H4 (cell line): ENCODE data around the gene ZNF23. TPM values are rescaled to one million over a fixed set of nuclear protein-coding genes. Genes with fewer than 3 reads are reported as not detected.

ENCODE experiments used
- DNase-seq: peaks from one replicate; pipeline ENCODE4 v3.0.0-alpha.2; 2015; ENCODE audit warnings: low spot score
- total RNA-seq: library from RNA; depleted of rRNA; stranded (reverse); fragments of >200 nt; shearing (Covaris generic); gene quantifications from 2 replicates; pipeline ENCODE4 v1.2.3, GENCODE V29; 2014

ZNF23 gene
- total RNA-seq, 1 experiment from 2014 or later: 9.0 TPM

GRCh38 chr16:71472051-71472450, 10.0 kb upstream of the ZNF23 start:
- no peak for DNase-seq

- DNase-seq: peak; percentile 10
Observed at GRCh38 chr16:71467810-71468209, 5.8 kb upstream of the ZNF23 start.

GRCh38 chr16:71464231-71464630, 2.2 kb upstream of the ZNF23 start:
- no peak for DNase-seq

GRCh38 chr16:71460941-71461340, 1.1 kb downstream of the ZNF23 start:
- DNase-seq: no peak

GRCh38 chr16:71460236-71460635, 1.8 kb downstream of the ZNF23 start:
- DNase-seq: no peak

- no peak for DNase-seq
Observed at GRCh38 chr16:71459510-71459909, 2.5 kb downstream of the ZNF23 start.

GRCh38 chr16:71456801-71457200, 5.2 kb downstream of the ZNF23 start:
- DNase-seq: no peak

- no peak for DNase-seq
Observed at GRCh38 chr16:71453036-71453435, 9.0 kb downstream of the ZNF23 start.

- DNase-seq: no peak
Observed at GRCh38 chr16:71449020-71449419, 13.0 kb downstream of the ZNF23 start.

GRCh38 chr16:71448274-71448866, 13.7 kb downstream of the ZNF23 start:
- DNase-seq: no peak

GRCh38 chr16:71443714-71444113, 18.3 kb downstream of the ZNF23 start:
- DNase-seq: no peak

- no peak for DNase-seq
Observed at GRCh38 chr16:71442051-71442440, 20.0 kb downstream of the ZNF23 start, which contains the start of gene TLE7. Gene TLE7 (minus strand): TSS chr16:71442054. CDS start chr16:71433324, 8,730 bp downstream.

GRCh38 chr16:71441348-71442050, 20.5 kb downstream of the ZNF23 start:
- no peak for DNase-seq

- DNase-seq: no peak
Observed at GRCh38 chr16:71440669-71441347, 21.2 kb downstream of the ZNF23 start.

- DNase-seq: no peak
Observed at GRCh38 chr16:71439523-71439922, 22.5 kb downstream of the ZNF23 start.

- DNase-seq: no peak
Observed at GRCh38 chr16:71436473-71436872, 25.6 kb downstream of the ZNF23 start.

- no peak for DNase-seq
Observed at GRCh38 chr16:71432906-71433305, 29.1 kb downstream of the ZNF23 start.

GRCh38 chr16:71431991-71432390, 30.1 kb downstream of the ZNF23 start:
- DNase-seq: no peak

- no peak for DNase-seq
Observed at GRCh38 chr16:71431176-71431575, 30.9 kb downstream of the ZNF23 start.

GRCh38 chr16:71430744-71431143, 31.3 kb downstream of the ZNF23 start:
- no peak for DNase-seq

GRCh38 chr16:71429581-71429980, 32.5 kb downstream of the ZNF23 start:
- DNase-seq: no peak

- DNase-seq: no peak
Observed at GRCh38 chr16:71428883-71429282, 33.2 kb downstream of the ZNF23 start.

GRCh38 chr16:71428385-71428784, 33.7 kb downstream of the ZNF23 start:
- DNase-seq: no peak
